ENCODE results near the gene NTNG1.

NTNG1 gene

DNA sequence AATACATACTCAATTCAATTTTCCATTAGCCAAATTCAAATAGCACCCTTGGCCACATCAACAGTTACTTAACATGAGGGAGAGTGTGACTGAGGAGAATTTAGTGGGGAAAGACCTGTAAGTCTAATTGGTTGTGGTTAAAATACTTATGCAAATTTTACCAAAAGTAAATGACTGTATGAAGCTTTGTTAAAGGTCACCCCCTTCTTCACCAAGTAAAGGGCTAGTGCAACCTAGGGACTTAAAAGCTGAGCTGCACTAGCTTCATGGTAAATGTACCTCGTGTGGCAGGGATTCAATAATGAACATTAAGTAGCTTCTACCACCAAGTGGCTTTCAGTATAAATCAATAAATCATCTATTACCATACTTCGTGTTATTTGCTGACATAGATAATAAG is 372.0 kb downstream of the NTNG1 start:
- no peak overlapping the region for H3K9ac ChIP-seq (ENCODE audit: low read depth, low read length)
- ATAC-seq (ENCODE audit: insufficient read depth, low read depth) (no peak), DNase-seq (no peak)
- H3K36me3 ChIP-seq (ENCODE audit: insufficient read depth, low read length): no peaks in the 10 kb centered on the region
- no peak for TF ChIP-seq EZH2 (IDR thresholded peaks at IDR 0.05; ENCODE audit: borderline replicate concordance, low read depth, low read length, severe bottlenecking)
- TF ChIP-seq, protein P1, sequence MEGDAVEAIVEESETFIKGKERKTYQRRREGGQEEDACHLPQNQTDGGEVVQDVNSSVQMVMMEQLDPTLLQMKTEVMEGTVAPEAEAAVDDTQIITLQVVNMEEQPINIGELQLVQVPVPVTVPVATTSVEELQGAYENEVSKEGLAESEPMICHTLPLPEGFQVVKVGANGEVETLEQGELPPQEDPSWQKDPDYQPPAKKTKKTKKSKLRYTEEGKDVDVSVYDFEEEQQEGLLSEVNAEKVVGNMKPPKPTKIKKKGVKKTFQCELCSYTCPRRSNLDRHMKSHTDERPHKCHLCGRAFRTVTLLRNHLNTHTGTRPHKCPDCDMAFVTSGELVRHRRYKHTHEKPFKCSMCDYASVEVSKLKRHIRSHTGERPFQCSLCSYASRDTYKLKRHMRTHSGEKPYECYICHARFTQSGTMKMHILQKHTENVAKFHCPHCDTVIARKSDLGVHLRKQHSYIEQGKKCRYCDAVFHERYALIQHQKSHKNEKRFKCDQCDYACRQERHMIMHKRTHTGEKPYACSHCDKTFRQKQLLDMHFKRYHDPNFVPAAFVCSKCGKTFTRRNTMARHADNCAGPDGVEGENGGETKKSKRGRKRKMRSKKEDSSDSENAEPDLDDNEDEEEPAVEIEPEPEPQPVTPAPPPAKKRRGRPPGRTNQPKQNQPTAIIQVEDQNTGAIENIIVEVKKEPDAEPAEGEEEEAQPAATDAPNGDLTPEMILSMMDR (IDR thresholded peaks at IDR 0.05; ENCODE audit: borderline replicate concordance, extremely low read depth, low read length, poor library complexity, severe bottlenecking): no peak
- H3K4me2 ChIP-seq (ENCODE audit: insufficient read depth, low read length): no peak overlapping the region
- H3K27ac ChIP-seq (ENCODE audit: low read length): no peak overlapping the region
- peaks cover 10% of the 10 kb centered on the region for H3K9me3 ChIP-seq (ENCODE audit: insufficient read depth, low read length, severe bottlenecking)
- H3K4me1 ChIP-seq (ENCODE audit: insufficient read depth, low read length): no peaks in the 10 kb centered on the region
- H3K4me3 ChIP-seq (ENCODE audit: low read depth in 1 of 2, low read length in 2 of 2): no peak overlapping the region
- no peaks in the 10 kb centered on the region for H3K27me3 ChIP-seq (ENCODE audit: insufficient read depth, low read length, poor library complexity)
- H4K20me1 ChIP-seq (ENCODE audit: insufficient read depth, low read length): no peaks in the 10 kb centered on the region
- no peaks in the 10 kb centered on the region for H3K79me2 ChIP-seq (ENCODE audit: insufficient read depth, low read length)
- no peak overlapping the region for H2AFZ ChIP-seq (ENCODE audit: low read depth, low read length)

GRCh38 chr1:107514841-107515240 is 374.0 kb downstream of the NTNG1 start:
- TF ChIP-seq, protein P1 (IDR thresholded peaks at IDR 0.05; ENCODE audit: borderline replicate concordance, extremely low read depth, low read length, poor library complexity, severe bottlenecking): no peak
- TF ChIP-seq EZH2 (IDR thresholded peaks at IDR 0.05; ENCODE audit: borderline replicate concordance, low read depth, low read length, severe bottlenecking): no peak
- Histone ChIP-seq H3K27ac (ENCODE audit: low read length) (no peak overlapping the region), H3K4me1 (ENCODE audit: insufficient read depth, low read length) (no peaks in the 10 kb centered on the region), H3K4me2 (ENCODE audit: insufficient read depth, low read length) (no peak overlapping the region), H3K27me3 (ENCODE audit: insufficient read depth, low read length, poor library complexity) (no peaks in the 10 kb centered on the region), H2AFZ (ENCODE audit: low read depth, low read length) (no peak overlapping the region), H4K20me1 (ENCODE audit: insufficient read depth, low read length) (no peaks in the 10 kb centered on the region), H3K4me3 (ENCODE audit: low read depth in 1 of 2, low read length in 2 of 2) (no peak overlapping the region), H3K36me3 (ENCODE audit: insufficient read depth, low read length) (no peaks in the 10 kb centered on the region), H3K9ac (ENCODE audit: low read depth, low read length) (no peak overlapping the region), H3K79me2 (ENCODE audit: insufficient read depth, low read length) (no peaks in the 10 kb centered on the region), H3K9me3 (ENCODE audit: insufficient read depth, low read length, severe bottlenecking) (peaks cover 10% of the 10 kb centered on the region)
- ATAC-seq (ENCODE audit: insufficient read depth, low read depth) (no peak), DNase-seq (no peak)

- Histone ChIP-seq H3K27me3 (ENCODE audit: insufficient read depth, low read length, poor library complexity) (no peaks in the 10 kb centered on the region), H4K20me1 (ENCODE audit: insufficient read depth, low read length) (no peaks in the 10 kb centered on the region), H3K36me3 (ENCODE audit: insufficient read depth, low read length) (no peaks in the 10 kb centered on the region), H2AFZ (ENCODE audit: low read depth, low read length) (no peak overlapping the region), H3K4me3 (ENCODE audit: low read depth in 1 of 2, low read length in 2 of 2) (no peak overlapping the region), H3K4me2 (ENCODE audit: insufficient read depth, low read length) (no peak overlapping the region), H3K4me1 (ENCODE audit: insufficient read depth, low read length) (no peaks in the 10 kb centered on the region), H3K9me3 (ENCODE audit: insufficient read depth, low read length, severe bottlenecking) (peaks cover 3% of the 10 kb centered on the region), H3K79me2 (ENCODE audit: insufficient read depth, low read length) (no peaks in the 10 kb centered on the region), H3K9ac (ENCODE audit: low read depth, low read length) (no peak overlapping the region), H3K27ac (ENCODE audit: low read length) (no peak overlapping the region)
- ATAC-seq (ENCODE audit: insufficient read depth, low read depth): no peak
- TF ChIP-seq, protein P1 (IDR thresholded peaks at IDR 0.05; ENCODE audit: borderline replicate concordance, extremely low read depth, low read length, poor library complexity, severe bottlenecking): no peak
- TF ChIP-seq EZH2 (IDR thresholded peaks at IDR 0.05; ENCODE audit: borderline replicate concordance, low read depth, low read length, severe bottlenecking): no peak
- no peak for DNase-seq
These were observed 374.9 kb downstream of the NTNG1 start for GRCh38 chr1:107515702-107516101.

- H4K20me1 ChIP-seq (ENCODE audit: insufficient read depth, low read length): no peaks in the 10 kb centered on the region
- H2AFZ ChIP-seq (ENCODE audit: low read depth, low read length): no peak overlapping the region
- H3K27ac ChIP-seq (ENCODE audit: low read length): no peak overlapping the region
- no peak overlapping the region for H3K4me2 ChIP-seq (ENCODE audit: insufficient read depth, low read length)
- no peak overlapping the region for H3K9ac ChIP-seq (ENCODE audit: low read depth, low read length)
- TF ChIP-seq, protein P1 (IDR thresholded peaks at IDR 0.05; ENCODE audit: borderline replicate concordance, extremely low read depth, low read length, poor library complexity, severe bottlenecking): no peak
- no peak for TF ChIP-seq EZH2 (IDR thresholded peaks at IDR 0.05; ENCODE audit: borderline replicate concordance, low read depth, low read length, severe bottlenecking)
- H3K4me3 ChIP-seq (ENCODE audit: low read depth in 1 of 2, low read length in 2 of 2): no peak overlapping the region
- no peaks in the 10 kb centered on the region for H3K79me2 ChIP-seq (ENCODE audit: insufficient read depth, low read length)
- ATAC-seq (ENCODE audit: insufficient read depth, low read depth) (no peak), DNase-seq (no peak)
- peaks cover 27% of the 10 kb centered on the region for H3K4me1 ChIP-seq (ENCODE audit: insufficient read depth, low read length)
- H3K27me3 ChIP-seq (ENCODE audit: insufficient read depth, low read length, poor library complexity): no peaks in the 10 kb centered on the region
- no peaks in the 10 kb centered on the region for H3K36me3 ChIP-seq (ENCODE audit: insufficient read depth, low read length)
- no peaks in the 10 kb centered on the region for H3K9me3 ChIP-seq (ENCODE audit: insufficient read depth, low read length, severe bottlenecking)
These were observed 382.2 kb downstream of the NTNG1 start for GRCh38 chr1:107523061-107523460.

Measured in DND-41 (cell line).